SIG-M5 treated with dmso at 0.1 percent for 504 hours (cell line): Measurements from ENCODE around the gene TRPM3.

Experiments used
- DNase-seq: peaks from one replicate; lab custom pipeline; 2025; ENCODE audit not compliant: unreplicated experiment; lab: John Stamatoyannopoulos, UW

TRPM3 gene

GRCh38 chr9:70950270-70950669 is 171.2 kb downstream of the TRPM3 start:
- DNase-seq = no peak

- no peak for DNase-seq
Measured at GRCh38 chr9:70949239-70949638, 172.2 kb downstream of the TRPM3 start.

GRCh38 chr9:70948744-70949143 is 172.7 kb downstream of the TRPM3 start:
- DNase-seq = no peak

GRCh38 chr9:70947511-70947910 is 173.9 kb downstream of the TRPM3 start:
- no peak for DNase-seq

GRCh38 chr9:70947086-70947485 is 174.3 kb downstream of the TRPM3 start:
- DNase-seq = no peak

- DNase-seq = no peak
Measured at GRCh38 chr9:70945301-70945700, 176.1 kb downstream of the TRPM3 start.

GRCh38 chr9:70941191-70941590 is 180.2 kb downstream of the TRPM3 start:
- no peak for DNase-seq

GRCh38 chr9:70940605-70941004 is 180.8 kb downstream of the TRPM3 start:
- DNase-seq = no peak

GRCh38 chr9:70936536-70936935 is 184.9 kb downstream of the TRPM3 start:
- no peak for DNase-seq

GRCh38 chr9:70935856-70936255 is 185.6 kb downstream of the TRPM3 start:
- no peak for DNase-seq

GRCh38 chr9:70934642-70935041 is 186.8 kb downstream of the TRPM3 start:
- no peak for DNase-seq

- DNase-seq = no peak
Measured at GRCh38 chr9:70933321-70933720, 188.1 kb downstream of the TRPM3 start.

- no peak for DNase-seq
Measured at GRCh38 chr9:70932097-70932496, 189.3 kb downstream of the TRPM3 start.

- no peak for DNase-seq
Measured at GRCh38 chr9:70927530-70927929, 193.9 kb downstream of the TRPM3 start.

GRCh38 chr9:70924895-70925547 is 196.4 kb downstream of the TRPM3 start:
- peak; percentile 56 for DNase-seq

GRCh38 chr9:70924380-70924779 is 197.0 kb downstream of the TRPM3 start:
- no peak for DNase-seq

- DNase-seq = no peak
Measured at GRCh38 chr9:70923961-70924360, 197.5 kb downstream of the TRPM3 start.

GRCh38 chr9:70921136-70921535 is 200.3 kb downstream of the TRPM3 start:
- DNase-seq = no peak

- no peak for DNase-seq
Measured at GRCh38 chr9:70917277-70917676, 204.1 kb downstream of the TRPM3 start.

GRCh38 chr9:70911791-70912190 is 209.6 kb downstream of the TRPM3 start:
- no peak for DNase-seq

- DNase-seq = no peak
Measured at GRCh38 chr9:70910598-70910997, 210.8 kb downstream of the TRPM3 start.

- no peak for DNase-seq
Measured at GRCh38 chr9:70902692-70903131, 218.7 kb downstream of the TRPM3 start.

- no peak for DNase-seq
Measured at GRCh38 chr9:70902171-70902570, 219.2 kb downstream of the TRPM3 start.
